Right ventricle myocardium superior (tissue), 1 donor: Measurements from ENCODE around the gene HAND2. TPM values are rescaled to one million over a fixed set of nuclear protein-coding genes. Genes with fewer than 3 reads are reported as not detected.

ENCODE experiments used
- total RNA-seq: library from RNA; stranded (reverse); fragmentation: NEBNext Ultra II Directional; extraction: Animal tissue kit (Norgen Biotek cat#: 25700); gene quantifications from one replicate; pipeline ENCODE4 v1.2.1, GENCODE V29; 2021
- donor health status: DM: no; HTN: yes; CAD: no; lungs with severe emphysema.

HAND2 gene
- total RNA-seq, 1 donor from 2014 or later = 142 TPM

Other genes starting within 250 kb of the HAND2 start
- 35.2 TPM for gene HMGB2, start 195.9 kb downstream of the HAND2 start, total RNA-seq
- 12.9 TPM for gene SAP30, start 159.3 kb downstream of the HAND2 start, total RNA-seq
- 0.08 TPM for gene SCRG1, start 131.1 kb downstream of the HAND2 start, total RNA-seq